GM12891 (cell line): ENCODE measurements around the gene PDGFRB. TPM values are rescaled to one million over a fixed set of nuclear protein-coding genes. Genes with fewer than 3 reads are reported as not detected.
A peak's percentile ranks its signal among the peaks of the same experiment; 100 is the strongest.

ENCODE experiments used
- DNase-seq: peaks from one replicate; pipeline ENCODE4 v3.0.0; 2011; ENCODE audit warnings: low spot score; ENCODE audit not compliant: insufficient read length
- FAIRE-seq: peaks from 2 replicates; lab custom pipeline; 2011; peaks lifted over from hg19 to GRCh38; lab: Jason Lieb, UNC
- PAX5 ChIP-seq: IDR thresholded peaks from 2 replicates; pipeline ENCODE4 v1.6.1; 2011; ENCODE audit warnings: low read length, moderate library complexity, mild to moderate bottlenecking; ENCODE audit not compliant: insufficient read depth, severe bottlenecking
- POLR2A ChIP-seq: IDR thresholded peaks from 2 replicates; pipeline ENCODE4 v1.6.1; 2011; ENCODE audit warnings: low read depth, low read length, control low read depth
- POLR2AphosphoS5 ChIP-seq: IDR thresholded peaks from 2 replicates; pipeline ENCODE4 v1.6.1; 2011; ENCODE audit warnings: low read depth, low read length, control low read depth
- POU2F2 ChIP-seq: IDR thresholded peaks from 2 replicates; pipeline ENCODE4 v1.6.1; 2011; ENCODE audit warnings: low read depth, mild to moderate bottlenecking, control low read depth, low read length, moderate library complexity
- SPI1 ChIP-seq: IDR thresholded peaks from 2 replicates; pipeline ENCODE4 v1.6.1; 2011; ENCODE audit warnings: low read depth, low read length, control low read depth
- TAF1 ChIP-seq: IDR thresholded peaks from 2 replicates; pipeline ENCODE4 v1.6.1; 2011; ENCODE audit warnings: low read depth, low read length, control low read depth
- polyA plus RNA-seq: library from polyadenylated mRNA; unstranded; fragments of >200 nt; gene quantifications from one replicate; pipeline ENCODE4 v1.2.1, GENCODE V29; 2012; ENCODE audit warnings: low read depth, missing spikeins, inconsistent platforms; ENCODE audit not compliant: missing spikeins

PDGFRB gene
- 2.1 TPM for polyA plus RNA-seq

- FAIRE-seq (peak; percentile 35), DNase-seq (peak; percentile 67)
- TF ChIP-seq SPI1 (no peak), PAX5 (no peak), TAF1 (no peak), POU2F2 (no peak), POLR2A (no peak), POLR2AphosphoS5 (no peak)
Measured at GRCh38 chr5:150155258-150156026, at the start of gene PDGFRB. Gene PDGFRB, minus strand, starts transcription at chr5:150155845. Its CDS starts 18,798 bp downstream, at chr5:150137047.

DNA sequence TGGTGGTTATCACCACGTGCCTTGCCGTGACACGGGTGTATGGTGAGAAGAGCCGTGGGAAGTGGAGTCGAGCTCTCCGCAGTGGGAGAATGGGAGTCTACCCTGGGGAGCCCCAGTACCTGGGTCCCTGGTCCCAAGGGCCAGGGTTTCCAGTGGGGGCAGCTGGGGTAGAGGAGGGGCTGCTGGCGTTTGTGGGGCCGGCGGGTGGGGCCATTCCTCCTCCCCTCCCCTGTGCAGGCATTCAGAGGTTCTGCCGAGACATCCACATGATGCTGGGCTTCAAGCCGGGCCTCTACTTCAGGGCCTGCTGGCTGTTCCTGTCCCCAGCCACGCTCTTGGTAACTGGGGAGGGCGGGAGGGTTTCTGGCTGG is 48.9 kb upstream of the PDGFRB start:
- FAIRE-seq (no peak), DNase-seq (no peak)
- no peak for TF ChIP-seq SPI1
- no peak for TF ChIP-seq POLR2A
- no peak for TF ChIP-seq TAF1
- TF ChIP-seq PAX5 = no peak
- TF ChIP-seq POU2F2 = no peak
- no peak for TF ChIP-seq POLR2AphosphoS5

- TF ChIP-seq POLR2A (no peak), TAF1 (no peak), SPI1 (no peak)
- FAIRE-seq (no peak), DNase-seq (no peak)
Measured at GRCh38 chr5:150203832-150204589, 48.4 kb upstream of the PDGFRB start.

DNA sequence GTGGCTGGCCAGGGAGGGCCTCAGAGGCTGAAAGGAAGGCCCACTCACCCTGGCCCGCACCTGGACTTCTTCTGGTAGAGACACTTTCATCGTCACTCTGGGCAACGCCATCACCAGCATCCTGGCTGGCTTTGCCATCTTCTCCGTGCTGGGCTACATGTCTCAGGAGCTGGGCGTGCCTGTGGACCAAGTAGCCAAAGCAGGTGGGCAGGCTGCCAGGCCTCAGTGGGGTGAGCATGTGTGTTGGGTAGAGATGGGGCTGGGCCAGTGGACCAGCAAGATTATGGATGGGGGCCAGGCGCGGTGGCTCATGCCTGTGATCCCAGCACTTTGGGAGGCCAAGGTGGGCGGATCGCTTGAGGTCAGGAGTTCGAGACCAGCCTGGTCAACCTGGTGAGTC is 46.9 kb upstream of the PDGFRB start:
- FAIRE-seq = no peak
- no peak for TF ChIP-seq POLR2A
- no peak for TF ChIP-seq PAX5
- TF ChIP-seq SPI1 = no peak
- no peak for TF ChIP-seq TAF1
- no peak for TF ChIP-seq POLR2AphosphoS5
- TF ChIP-seq POU2F2 = no peak
- no peak for DNase-seq

DNA sequence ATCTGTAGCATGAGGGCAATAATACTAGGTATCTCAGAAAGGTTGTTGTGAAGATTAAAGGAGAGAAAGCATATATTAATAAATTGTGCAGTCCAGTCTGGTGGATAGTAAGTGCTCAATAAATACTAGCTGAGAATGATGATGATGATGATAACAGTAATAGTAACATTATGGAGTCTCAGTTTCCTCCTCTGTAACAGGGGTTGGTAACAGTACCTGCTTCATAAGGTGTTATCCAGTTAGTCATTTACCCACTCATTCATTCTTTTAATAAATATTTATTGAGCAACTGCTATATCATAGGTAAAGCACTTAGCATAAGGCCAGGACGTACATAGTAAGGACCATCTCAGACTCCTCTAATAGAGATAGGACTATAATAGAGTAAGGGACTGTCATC is 41.8 kb upstream of the PDGFRB start:
- FAIRE-seq = no peak
- no peak for DNase-seq
- no peak for TF ChIP-seq TAF1
- TF ChIP-seq POU2F2 = no peak
- TF ChIP-seq SPI1 = no peak
- TF ChIP-seq POLR2AphosphoS5 = no peak
- no peak for TF ChIP-seq POLR2A
- TF ChIP-seq PAX5 = no peak

- TF ChIP-seq POLR2AphosphoS5 (no peak), SPI1 (no peak), TAF1 (no peak), PAX5 (no peak), POLR2A (no peak), POU2F2 (no peak)
Measured at GRCh38 chr5:150196986-150197385, 41.3 kb upstream of the PDGFRB start.

DNA sequence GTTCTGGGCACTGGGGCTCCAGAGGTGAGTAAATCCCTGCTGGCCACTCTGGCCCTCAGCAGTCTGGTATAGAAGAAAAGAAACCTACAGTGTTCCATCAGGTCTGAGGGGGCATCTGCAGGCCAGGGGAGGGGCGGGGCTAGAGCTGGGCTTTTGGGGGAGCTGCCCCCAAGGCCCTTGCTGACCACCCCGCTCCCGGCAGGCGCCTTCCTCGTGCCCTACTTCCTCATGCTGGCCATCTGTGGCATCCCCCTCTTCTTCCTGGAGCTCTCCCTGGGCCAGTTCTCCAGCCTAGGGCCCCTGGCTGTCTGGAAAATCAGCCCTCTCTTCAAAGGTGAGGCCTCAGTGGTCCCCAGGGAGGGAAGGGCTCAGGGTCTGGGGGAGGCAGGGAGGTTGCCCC is 40.9 kb upstream of the PDGFRB start:
- FAIRE-seq = no peak
- no peak for TF ChIP-seq PAX5
- TF ChIP-seq SPI1 = no peak
- TF ChIP-seq TAF1 = no peak
- TF ChIP-seq POLR2AphosphoS5 = no peak
- TF ChIP-seq POLR2A = no peak
- TF ChIP-seq POU2F2 = no peak

More at GRCh38 chr5:150196986-150197385, 41.3 kb upstream of the PDGFRB start:
- no peak for FAIRE-seq
- no peak for DNase-seq

GRCh38 chr5:150195736-150196485 is 40.3 kb upstream of the PDGFRB start:
- DNase-seq (no peak), FAIRE-seq (no peak)
- TF ChIP-seq POLR2A (no peak), PAX5 (no peak), POU2F2 (no peak), SPI1 (no peak), TAF1 (no peak), POLR2AphosphoS5 (no peak)

More for the DNA sequence above, 40.9 kb upstream of the PDGFRB start:
- DNase-seq = no peak

DNA sequence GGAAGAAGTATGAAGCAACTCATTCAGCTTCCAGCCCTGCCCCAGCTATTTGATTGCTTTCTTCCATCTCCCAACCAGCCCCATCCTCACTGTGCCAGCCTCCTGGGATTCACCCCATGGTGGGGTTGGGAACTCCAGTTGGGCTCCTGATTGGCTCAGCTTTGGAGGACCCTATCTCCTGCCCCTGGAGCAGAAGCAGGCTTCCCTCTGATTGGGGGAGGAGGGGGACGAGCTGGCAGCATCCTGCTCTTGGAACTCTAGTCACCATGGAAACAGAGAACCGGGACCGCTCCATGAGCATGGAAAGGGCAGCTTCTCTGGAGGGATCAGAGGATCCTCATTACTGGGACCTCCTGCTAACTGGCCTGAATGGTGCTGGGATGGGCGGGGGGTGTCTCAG is 36.8 kb upstream of the PDGFRB start:
- FAIRE-seq = no peak
- no peak for TF ChIP-seq TAF1
- TF ChIP-seq POLR2A = no peak
- TF ChIP-seq POLR2AphosphoS5 = no peak
- no peak for TF ChIP-seq PAX5
- TF ChIP-seq SPI1 = no peak
- no peak for TF ChIP-seq POU2F2

More for the DNA sequence above, 36.8 kb upstream of the PDGFRB start:
- no peak for DNase-seq
